ENCODE results near the gene PKP1.

- TF ChIP-seq POLR2A (IDR thresholded peaks at IDR 0.05) (no peak), CTCF (IDR thresholded peaks at IDR 0.05) (no peak)
These were observed 92.8 kb downstream of the PKP1 start for GRCh38 chr1:201376107-201376463.
